ENCODE data around the gene VSTM2L.
"Not testable (repeated sequence)": the region's sequence is repeated elsewhere in the genome, so short reads cannot be mapped to it uniquely, and the experiment has no call there.

The VSTM2L gene

GRCh38 chr20:37939701-37940560 is 37.0 kb downstream of the VSTM2L start:
- DNase-seq, result no peak

GRCh38 chr20:37940858-37941257 is 37.9 kb downstream of the VSTM2L start:
- DNase-seq, result no peak

GRCh38 chr20:37941332-37941731 is 38.4 kb downstream of the VSTM2L start:
- no peak for DNase-seq

GRCh38 chr20:37941992-37942391 is 39.1 kb downstream of the VSTM2L start:
- DNase-seq, result no peak

- DNase-seq, result no peak
Observed at GRCh38 chr20:37943033-37943432, 40.1 kb downstream of the VSTM2L start.

- DNase-seq, result no peak
Observed at GRCh38 chr20:37943501-37944455, 40.9 kb downstream of the VSTM2L start.

- no peak for DNase-seq
Observed at GRCh38 chr20:37944456-37944981, 41.6 kb downstream of the VSTM2L start.

GRCh38 chr20:37945091-37945547 is 42.2 kb downstream of the VSTM2L start:
- no peak for DNase-seq

- no peak for DNase-seq
Observed at GRCh38 chr20:37946946-37947345, 44.0 kb downstream of the VSTM2L start.

GRCh38 chr20:37947943-37948342 is 45.0 kb downstream of the VSTM2L start:
- no peak for DNase-seq

GRCh38 chr20:37948956-37949355 is 46.0 kb downstream of the VSTM2L start:
- no peak for DNase-seq

GRCh38 chr20:37954190-37954589 is 51.3 kb downstream of the VSTM2L start:
- DNase-seq, result no peak

- DNase-seq, result no peak
Observed at GRCh38 chr20:37954626-37955025, 51.7 kb downstream of the VSTM2L start.

- no peak for DNase-seq
Observed at GRCh38 chr20:37955511-37955910, 52.6 kb downstream of the VSTM2L start.

- DNase-seq, result no peak
Observed at GRCh38 chr20:37956107-37956585, 53.2 kb downstream of the VSTM2L start.

GRCh38 chr20:37958856-37959520 is 56.1 kb downstream of the VSTM2L start:
- DNase-seq, result no peak

GRCh38 chr20:37961066-37961465 is 58.1 kb downstream of the VSTM2L start:
- no peak for DNase-seq

- not testable (repeated sequence) for DNase-seq
Observed at GRCh38 chr20:37963483-37963882, 60.6 kb downstream of the VSTM2L start.

GRCh38 chr20:37968841-37969401 is 66.0 kb downstream of the VSTM2L start:
- DNase-seq, result peak; percentile 64

GRCh38 chr20:37969949-37970855 is 67.3 kb downstream of the VSTM2L start:
- no peak for DNase-seq

GRCh38 chr20:37970856-37971245 is 67.9 kb downstream of the VSTM2L start:
- no peak for DNase-seq
